Right cardiac atrium (tissue), 5 donors: ENCODE results near the gene CCR5AS.
"Not testable (repeated sequence)": the region's sequence is repeated elsewhere in the genome, so short reads cannot be mapped to it uniquely, and the experiment has no call there.

ENCODE experiments used
- ATAC-seq, 2 donors: fragments of 200-7000 bp; cut with Tn5 transposase; one replicate each; pipeline versions ENCODE4 v1.8.0 to v1.9.1; 2020; ENCODE audit warnings: moderate library complexity in 2 of 2, mild to moderate bottlenecking in 1 of 2
- DNase-seq, 3 donors: peaks; one replicate each; pipeline ENCODE4 v3.0.0-alpha.2; 2020
- H3K27ac ChIP-seq: one replicate; pipeline ENCODE4 v1.5.1; 2013; ENCODE audit warnings: mild to moderate bottlenecking, low read length, control low read depth, moderate library complexity
- H3K27me3 ChIP-seq: one replicate; pipeline ENCODE4 v1.6.1; 2013; ENCODE audit not compliant: control insufficient read depth, insufficient read depth
- H3K4me1 ChIP-seq: one replicate; pipeline ENCODE4 v1.6.1; 2013; ENCODE audit warnings: low read length; ENCODE audit not compliant: control insufficient read depth, insufficient read depth
- H3K4me3 ChIP-seq: one replicate; pipeline ENCODE4 v1.5.1; 2013; ENCODE audit warnings: low read length, control low read depth
- H3K9me3 ChIP-seq: one replicate; pipeline ENCODE4 v1.6.1; 2013; ENCODE audit warnings: low read length; ENCODE audit not compliant: control insufficient read depth
- WGBS: extraction: QIAGEN DNeasy Blood & Tissue Kit; methylation state at CpG from one replicate; pipeline ENCODE4 v1.1.7; 2013; 5-methylcytosine and 5-hydroxymethylcytosine counted together
- intact Hi-C, 4 donors: fragments of 100-400 bp; cut with DNase I; formaldehyde crosslinking; loops; one replicate each; pipeline versions ENCODE4 v1.11.0 to v1.14.0; 2022 to 2023
- donor health status: healthy with polysubstance abuse.
- donor health status: DM: no; HTN: yes; CAD: no.
- donor health status: DM: no; HTN: no; CAD: no.
- donor health status: DM: no; HTN: yes; CAD: no; lungs with severe emphysema.
- donor health status: DM: yes; HTN: yes; CAD: no.

Gene CCR5AS

DNA sequence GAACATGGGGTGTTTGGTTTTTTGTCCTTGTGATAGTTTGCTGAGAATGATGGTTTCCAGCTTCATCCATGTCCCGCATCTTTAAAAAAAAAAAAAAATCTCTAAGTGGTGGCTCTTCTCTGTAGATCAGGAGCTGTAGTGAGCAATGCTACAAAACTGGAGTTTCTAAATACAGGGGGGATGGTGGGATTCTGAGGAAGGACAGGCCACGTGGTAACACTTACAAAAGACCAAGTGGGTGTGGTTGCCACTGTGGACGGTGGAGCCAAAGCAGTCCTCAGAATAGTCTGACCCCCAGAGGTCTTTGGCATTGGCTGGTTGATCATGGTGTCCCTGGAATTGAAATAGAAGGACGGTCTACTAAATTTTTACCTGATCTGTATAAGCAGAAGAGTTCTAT lies 7.9 kb upstream of the CCR5AS start:
- Histone ChIP-seq H3K27ac (no peak overlapping the region), H3K4me3 (no peak overlapping the region), H3K4me1 (peaks cover 11% of the 10 kb centered on the region), H3K27me3 (no peaks in the 10 kb centered on the region), H3K9me3 (no peaks in the 10 kb centered on the region)
- DNase-seq (no peak), ATAC-seq (no peak)
- intact Hi-C loops = no loop called here
- WGBS = 62% methylated on average over 4 of the region's 4 CpGs

GRCh38 chr3:46413951-46414350 lies 7.1 kb upstream of the CCR5AS start:
- intact Hi-C loops = no loop called here
- 66% methylated on average over 5 of the region's 5 CpGs for WGBS
- Histone ChIP-seq H3K4me1 (peaks cover 11% of the 10 kb centered on the region), H3K9me3 (no peaks in the 10 kb centered on the region), H3K27ac (no peak overlapping the region), H3K27me3 (no peaks in the 10 kb centered on the region), H3K4me3 (no peak overlapping the region)
- ATAC-seq (no peak), DNase-seq (no peak)

- Histone ChIP-seq H3K4me1 (peaks cover 14% of the 10 kb centered on the region), H3K4me3 (no peak overlapping the region), H3K9me3 (no peaks in the 10 kb centered on the region), H3K27me3 (no peaks in the 10 kb centered on the region), H3K27ac (no peak overlapping the region)
- WGBS = 35% methylated on average over 3 of the region's 3 CpGs
- intact Hi-C loops = no loop called here
- DNase-seq = no peak
- ATAC-seq = peak; percentile 45
Measured at GRCh38 chr3:46412786-46413298, 6.0 kb upstream of the CCR5AS start.

DNA sequence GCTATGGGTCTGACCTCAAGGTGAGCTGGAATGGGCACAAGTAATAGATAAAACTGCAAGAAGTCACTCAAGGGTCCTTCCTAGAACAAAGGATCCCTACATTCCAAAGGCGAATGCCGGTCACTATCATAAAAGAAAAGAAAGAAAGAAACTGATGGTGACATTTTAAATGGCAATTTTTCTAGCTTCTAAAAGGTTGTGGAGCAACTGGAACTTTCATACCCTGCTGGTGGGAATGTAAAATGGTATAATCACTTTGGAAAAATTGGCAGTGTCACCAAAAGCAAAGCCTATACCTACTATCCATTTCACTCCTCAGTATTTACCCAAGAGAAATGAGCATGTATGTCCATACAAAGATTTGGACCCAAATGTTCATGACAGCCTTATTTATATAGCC lies 4.4 kb upstream of the CCR5AS start:
- 46% methylated on average over 2 of the region's 2 CpGs for WGBS
- intact Hi-C loops = no loop called here

DNA sequence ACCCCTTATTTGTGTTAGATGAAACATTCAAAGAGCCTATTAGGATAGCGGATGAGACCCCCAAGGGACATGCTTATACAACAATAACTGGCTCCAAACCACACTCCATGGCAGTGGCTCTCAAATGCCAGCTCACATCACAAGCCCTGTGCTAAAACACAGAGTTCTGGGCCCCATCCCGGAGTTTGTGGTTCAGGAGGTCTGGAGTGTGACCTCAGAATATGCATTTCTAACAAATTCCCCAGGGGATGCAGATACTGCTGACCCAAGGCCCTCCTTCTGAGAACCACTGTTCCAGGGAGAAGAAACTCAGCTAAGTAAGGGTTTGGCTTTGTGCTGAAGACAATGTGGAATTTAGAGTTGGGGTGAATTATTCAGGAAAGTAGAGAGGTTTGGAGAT lies 3.8 kb upstream of the CCR5AS start:
- Histone ChIP-seq H3K4me1 (peaks cover 13% of the 10 kb centered on the region), H3K4me3 (no peak overlapping the region), H3K27ac (no peak overlapping the region), H3K27me3 (no peaks in the 10 kb centered on the region), H3K9me3 (no peaks in the 10 kb centered on the region)
- intact Hi-C loops = no loop called here
- WGBS = 79% methylated on average over 2 of the region's 2 CpGs
- ATAC-seq = no peak
- DNase-seq = no peak

More for the DNA sequence above, 4.4 kb upstream of the CCR5AS start:
- no peak overlapping the region for H3K27ac ChIP-seq
- no peaks in the 10 kb centered on the region for H3K9me3 ChIP-seq
- peaks cover 15% of the 10 kb centered on the region for H3K4me1 ChIP-seq
- H3K4me3 ChIP-seq = no peak overlapping the region
- no peaks in the 10 kb centered on the region for H3K27me3 ChIP-seq
- DNase-seq = no peak
- no peak for ATAC-seq

GRCh38 chr3:46409739-46410489 lies 3.0 kb upstream of the CCR5AS start:
- WGBS = 82% methylated on average over 9 of the region's 9 CpGs
- Histone ChIP-seq H3K27me3 (no peaks in the 10 kb centered on the region), H3K27ac (no peak overlapping the region), H3K4me1 (peaks cover 17% of the 10 kb centered on the region), H3K9me3 (no peaks in the 10 kb centered on the region), H3K4me3 (no peak overlapping the region)
- DNase-seq = no peak
- ATAC-seq = no peak
- intact Hi-C loops = no loop called here

GRCh38 chr3:46408853-46409252 lies 2.0 kb upstream of the CCR5AS start:
- no peak for DNase-seq
- no peak for ATAC-seq
- H3K4me3 ChIP-seq = no peak overlapping the region
- H3K9me3 ChIP-seq = no peaks in the 10 kb centered on the region
- peaks cover 15% of the 10 kb centered on the region for H3K4me1 ChIP-seq
- 87% methylated on average over 7 of the region's 7 CpGs for WGBS
- intact Hi-C loops = no loop called here
- no peak overlapping the region for H3K27ac ChIP-seq
- no peaks in the 10 kb centered on the region for H3K27me3 ChIP-seq

DNA sequence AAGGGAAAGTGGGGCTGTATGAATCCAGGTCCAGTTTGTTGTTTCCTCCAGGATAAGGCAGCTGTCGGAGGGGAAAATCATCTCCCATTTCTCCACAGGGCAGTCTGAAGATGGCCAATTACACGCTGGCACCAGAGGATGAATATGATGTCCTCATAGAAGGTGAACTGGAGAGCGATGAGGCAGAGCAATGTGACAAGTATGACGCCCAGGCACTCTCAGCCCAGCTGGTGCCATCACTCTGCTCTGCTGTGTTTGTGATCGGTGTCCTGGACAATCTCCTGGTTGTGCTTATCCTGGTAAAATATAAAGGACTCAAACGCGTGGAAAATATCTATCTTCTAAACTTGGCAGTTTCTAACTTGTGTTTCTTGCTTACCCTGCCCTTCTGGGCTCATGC lies 1.1 kb upstream of the CCR5AS start:
- H3K27me3 ChIP-seq = no peaks in the 10 kb centered on the region
- intact Hi-C loops = no loop called here
- peak overlapping the region; percentile 55 for H3K27ac ChIP-seq
- peak; percentile 41 to 69 for ATAC-seq
- H3K4me3 ChIP-seq = peak overlapping the region; percentile 42
- no peaks in the 10 kb centered on the region for H3K9me3 ChIP-seq
- peaks cover 15% of the 10 kb centered on the region for H3K4me1 ChIP-seq
- WGBS = 41% methylated on average over 7 of the region's 7 CpGs
- peak in 1 of 3 donors; percentile 63 for DNase-seq

- Histone ChIP-seq H3K4me1 (peaks cover 11% of the 10 kb centered on the region), H3K27ac (peak overlapping the region; percentile 61), H3K9me3 (no peaks in the 10 kb centered on the region), H3K4me3 (no peak overlapping the region), H3K27me3 (no peaks in the 10 kb centered on the region)
- DNase-seq = peak in 1 of 3 donors; percentile 30
- intact Hi-C loops = no loop called here
- ATAC-seq = peak in 1 of 2 donors; percentile 34
- WGBS = 53% methylated on average over 4 of the region's 4 CpGs
Measured at GRCh38 chr3:46406443-46406787, 451 bp downstream of the CCR5AS start.

DNA sequence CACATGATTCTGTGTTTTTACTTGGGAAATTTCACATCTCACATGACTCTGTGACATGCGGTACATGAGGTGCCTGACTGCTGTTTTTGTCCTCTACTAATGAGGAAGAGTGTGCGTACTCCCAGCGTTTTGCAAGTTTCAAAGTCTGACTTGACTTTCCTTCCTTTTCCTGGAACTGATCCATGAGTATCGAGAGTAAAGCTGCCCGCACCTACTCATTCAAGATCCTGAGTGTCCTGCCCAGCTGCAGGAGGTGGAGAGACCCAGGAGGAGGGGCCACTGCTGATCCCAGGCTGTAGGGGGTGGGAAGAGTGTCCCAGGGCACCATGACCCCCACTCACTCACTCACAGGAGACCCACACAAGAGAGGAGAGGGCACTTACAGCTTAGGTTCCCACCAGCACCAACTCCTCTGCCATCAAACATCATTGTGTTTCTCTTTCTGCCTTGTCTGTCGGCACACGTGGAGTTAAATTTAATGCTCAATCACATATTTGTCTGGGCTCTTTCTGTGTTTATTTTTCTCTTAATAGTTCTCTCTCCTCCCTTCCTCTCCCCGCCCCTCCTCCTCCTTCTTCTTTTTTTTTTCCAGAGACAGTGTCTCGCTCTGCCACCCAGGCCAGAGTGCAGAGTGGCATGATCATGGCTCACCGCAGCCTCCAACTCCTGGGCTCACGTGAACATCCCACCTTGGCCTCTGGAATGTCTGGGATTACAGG lies 1.4 kb downstream of the CCR5AS start:
- peaks cover 11% of the 10 kb centered on the region for H3K4me1 ChIP-seq
- no peaks in the 10 kb centered on the region for H3K27me3 ChIP-seq
- H3K4me3 ChIP-seq = no peak overlapping the region
- H3K9me3 ChIP-seq = no peaks in the 10 kb centered on the region
- WGBS = 40% methylated on average over 11 of the region's 11 CpGs
- H3K27ac ChIP-seq = peak overlapping the region; percentile 81
- ATAC-seq (peak; percentile 25 to 42), DNase-seq (peak in 1 of 3 donors; percentile 21)
- intact Hi-C loops = no loop called here

GRCh38 chr3:46402902-46403301 lies 4.0 kb downstream of the CCR5AS start:
- intact Hi-C loops, H3K4me1 ChIP-seq: not testable (repeated sequence)

More at GRCh38 chr3:46402902-46403301, 4.0 kb downstream of the CCR5AS start:
- not testable (repeated sequence) for H3K9me3 ChIP-seq, H3K4me3 ChIP-seq, ATAC-seq, H3K27me3 ChIP-seq, H3K27ac ChIP-seq, DNase-seq
- WGBS = 96% methylated on average over 4 of the region's 4 CpGs
